Left lung (tissue), 10 donors: ENCODE results near the gene CFAP299. TPM values are rescaled to one million over a fixed set of nuclear protein-coding genes. Genes with fewer than 3 reads are reported as not detected.

ENCODE experiments used
- ATAC-seq: fragments of 200-7000 bp; cut with Tn5 transposase; one replicate; pipeline ENCODE4 v1.9.1; 2020; ENCODE audit warnings: moderate library complexity
- DNase-seq, 4 donors: peaks; one replicate each; pipeline ENCODE4 v3.0.0-alpha.2; 2013 to 2020
- H3K27ac ChIP-seq, 2 donors: fragments of 200-600 bp; sonication (generic) in 1 of 2; one replicate each; pipeline versions ENCODE4 v1.5.0 to v1.8.0; 2020 to 2021
- H3K27me3 ChIP-seq, 2 donors: fragments of 200-600 bp; sonication (generic) in 1 of 2; one replicate each; pipeline versions ENCODE4 v1.5.0 to v1.8.0; 2020 to 2021
- H3K36me3 ChIP-seq, 2 donors: fragments of 200-600 bp; sonication (generic) in 1 of 2; one replicate each; pipeline versions ENCODE4 v1.5.0 to v1.8.0; 2020 to 2021
- H3K4me1 ChIP-seq, 2 donors: fragments of 200-600 bp; one replicate each; pipeline ENCODE4 v1.8.0; 2021
- H3K4me3 ChIP-seq, 2 donors: fragments of 200-600 bp; sonication (generic) in 1 of 2; one replicate each; pipeline versions ENCODE4 v1.5.0 to v1.8.0; 2020 to 2021; ENCODE audit warnings: mild to moderate bottlenecking in 1 of 2
- H3K9me3 ChIP-seq, 2 donors: fragments of 200-600 bp; sonication (generic) in 1 of 2; one replicate each; pipeline versions ENCODE4 v1.5.0 to v1.8.0; 2020 to 2021
- CTCF ChIP-seq, 2 donors: fragments of 200-600 bp; sonication (generic) in 1 of 2; IDR thresholded peaks; one replicate each; pipeline versions ENCODE4 v1.5.0 to v1.8.0; 2021; ENCODE audit warnings: antibody characterized with exemption in 2 of 2
- intact Hi-C, 2 donors: fragments of 100-400 bp; cut with DNase I; formaldehyde crosslinking; loops; one replicate each; pipeline versions ENCODE4 v1.11.2 to v1.14.2; 2022
- polyA plus RNA-seq, 6 donors: library from polyadenylated mRNA; unstranded; fragments of 120-200 nt; gene quantifications; one replicate each; pipeline ENCODE4 v1.2.1, GENCODE V29; 2013; ENCODE audit not compliant: insufficient read length in 6 of 6
- total RNA-seq, 2 donors: library from RNA; stranded (reverse); fragmentation: NEBNext Ultra II Directional; extraction: Animal tissue kit (Norgen Biotek cat#: 25700); gene quantifications; one replicate each; pipeline ENCODE4 v1.2.1, GENCODE V29; 2021
- donor health status: DM: no; HTN: yes; CAD: no.
- donor health status: DM: no; HTN: no; CAD: no.

Gene CFAP299
- total and polyA plus RNA-seq, 8 donors, result 1.2 to 2.3 (median 1.6) TPM; not detected in 1

GRCh38 chr4:80462621-80463091 is 127.1 kb downstream of the CFAP299 start:
- intact Hi-C loops, result no loop called here
- TF ChIP-seq CTCF (IDR thresholded peaks at IDR 0.05), result no peak
- no peaks in the 10 kb centered on the region for H3K36me3 ChIP-seq
- no peaks in the 10 kb centered on the region for H3K4me1 ChIP-seq
- ATAC-seq (no peak), DNase-seq (no peak)
- no peak overlapping the region for H3K27ac ChIP-seq
- H3K4me3 ChIP-seq, result no peak overlapping the region
- H3K27me3 ChIP-seq, result no peaks in the 10 kb centered on the region
- no peaks in the 10 kb centered on the region for H3K9me3 ChIP-seq

GRCh38 chr4:80463509-80463908 is 128.0 kb downstream of the CFAP299 start:
- DNase-seq, result no peak
- Histone ChIP-seq H3K9me3 (no peaks in the 10 kb centered on the region), H3K36me3 (no peaks in the 10 kb centered on the region), H3K4me3 (no peak overlapping the region), H3K27ac (no peak overlapping the region), H3K27me3 (no peaks in the 10 kb centered on the region), H3K4me1 (no peaks in the 10 kb centered on the region)
- ATAC-seq, result no peak
- intact Hi-C loops, result no loop called here
- no peak for TF ChIP-seq CTCF (IDR thresholded peaks at IDR 0.05)

GRCh38 chr4:80465238-80465637 is 129.7 kb downstream of the CFAP299 start:
- no peaks in the 10 kb centered on the region for H3K9me3 ChIP-seq
- H3K4me3 ChIP-seq, result no peak overlapping the region
- no peak overlapping the region for H3K27ac ChIP-seq
- TF ChIP-seq CTCF (IDR thresholded peaks at IDR 0.05), result no peak
- H3K27me3 ChIP-seq, result no peaks in the 10 kb centered on the region
- DNase-seq (no peak), ATAC-seq (no peak)
- no peaks in the 10 kb centered on the region for H3K4me1 ChIP-seq
- intact Hi-C loops, result no loop called here
- H3K36me3 ChIP-seq, result no peaks in the 10 kb centered on the region

- Histone ChIP-seq H3K36me3 (no peaks in the 10 kb centered on the region), H3K9me3 (no peaks in the 10 kb centered on the region), H3K27me3 (no peaks in the 10 kb centered on the region), H3K27ac (no peak overlapping the region), H3K4me1 (no peaks in the 10 kb centered on the region), H3K4me3 (no peak overlapping the region)
- TF ChIP-seq CTCF (IDR thresholded peaks at IDR 0.05), result no peak
- no peak for DNase-seq
- no peak for ATAC-seq
- intact Hi-C loops, result no loop called here
Measured at GRCh38 chr4:80465736-80466135, 130.2 kb downstream of the CFAP299 start.

GRCh38 chr4:80466618-80467017 is 131.1 kb downstream of the CFAP299 start:
- intact Hi-C loops, result no loop called here
- H3K36me3 ChIP-seq, result no peaks in the 10 kb centered on the region
- H3K4me3 ChIP-seq, result no peak overlapping the region
- ATAC-seq (no peak), DNase-seq (no peak)
- no peaks in the 10 kb centered on the region for H3K4me1 ChIP-seq
- H3K27ac ChIP-seq, result no peak overlapping the region
- no peak for TF ChIP-seq CTCF (IDR thresholded peaks at IDR 0.05)
- no peaks in the 10 kb centered on the region for H3K27me3 ChIP-seq
- H3K9me3 ChIP-seq, result no peaks in the 10 kb centered on the region
